ELR (cell line): ENCODE results near the gene PPP1R3D.
A peak's percentile ranks its signal among the peaks of the same experiment; 100 is the strongest.

Experiments used
- DNase-seq: peaks from one replicate; pipeline ENCODE4 v3.0.0-alpha.2; 2015; ENCODE audit warnings: low read depth

The PPP1R3D gene

DNA sequence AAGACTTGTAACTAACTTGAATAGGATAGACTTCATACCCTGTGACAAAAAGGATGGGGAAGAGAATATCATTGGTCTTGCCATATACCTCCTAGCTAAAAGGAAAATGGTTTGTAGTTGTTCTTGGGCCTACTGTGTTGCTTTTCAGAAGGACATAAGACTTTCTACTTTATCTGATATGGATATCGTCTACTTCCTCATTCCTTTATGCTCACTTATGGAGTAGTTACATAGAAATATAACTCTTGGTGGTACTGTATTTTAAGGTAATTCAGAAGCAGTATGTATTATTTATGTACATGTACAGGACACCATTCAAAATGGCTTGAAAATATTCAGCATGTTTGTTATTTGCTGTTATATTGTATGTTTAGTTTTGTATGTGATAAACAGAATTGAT, 8.1 kb upstream of the PPP1R3D start:
- no peak for DNase-seq

DNA sequence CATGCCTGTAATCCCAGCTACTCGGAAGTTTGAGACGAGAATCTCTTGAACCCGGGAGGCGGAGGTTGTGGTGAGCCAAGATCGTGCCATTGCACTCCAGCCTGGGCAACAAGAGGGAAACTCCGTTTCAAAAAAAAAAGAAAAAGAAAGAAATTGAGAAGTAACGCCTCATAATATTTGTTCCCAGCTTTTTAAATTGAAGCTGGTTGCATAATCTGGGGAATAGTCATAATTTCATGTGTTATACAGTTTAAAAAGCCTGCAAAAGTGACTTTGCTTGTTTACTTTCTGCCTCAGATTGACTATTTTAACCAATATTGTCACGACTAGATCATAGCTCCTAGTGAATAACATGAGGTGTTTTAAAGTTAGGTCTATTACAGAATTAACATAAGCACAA, 7.3 kb upstream of the PPP1R3D start:
- DNase-seq = no peak

DNA sequence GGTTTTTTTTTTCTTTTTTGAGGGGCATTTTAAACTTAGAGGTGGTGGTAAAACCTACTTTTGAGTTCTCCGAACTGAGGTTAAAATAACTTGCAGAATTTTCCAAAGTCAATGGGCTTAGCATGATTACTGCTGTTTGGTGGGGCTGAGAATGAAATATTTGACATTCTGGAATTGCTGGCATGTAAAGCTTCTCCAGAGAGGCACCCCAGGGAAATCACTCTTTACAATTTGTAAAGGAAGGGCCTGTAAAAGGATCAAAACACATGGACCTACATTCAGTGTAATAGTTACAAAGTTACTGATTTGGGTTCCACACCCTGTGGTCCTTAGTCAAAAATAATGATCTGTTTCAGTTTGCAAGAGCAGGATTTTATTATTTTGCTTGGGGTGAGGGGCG, 5.6 kb upstream of the PPP1R3D start:
- DNase-seq = no peak

DNA sequence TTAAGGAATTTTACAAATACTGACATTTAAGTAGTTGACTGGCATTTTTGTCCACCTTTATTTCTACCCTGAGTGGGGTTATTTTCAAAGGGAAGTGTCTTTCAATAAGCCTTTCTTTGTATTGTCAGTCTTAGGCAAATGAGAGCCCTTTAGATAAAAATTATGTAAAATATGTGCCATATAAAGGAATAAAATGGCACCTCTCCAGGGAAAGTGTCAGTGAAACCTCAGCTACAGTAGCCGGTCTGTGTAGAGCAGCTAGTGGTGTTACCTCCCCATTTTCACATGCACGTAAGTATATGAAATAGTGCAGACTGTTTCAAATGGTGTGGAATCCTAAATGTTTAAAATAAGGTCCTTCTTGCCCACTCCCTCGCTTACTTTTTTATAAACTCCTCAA, 5.1 kb upstream of the PPP1R3D start:
- no peak for DNase-seq

DNA sequence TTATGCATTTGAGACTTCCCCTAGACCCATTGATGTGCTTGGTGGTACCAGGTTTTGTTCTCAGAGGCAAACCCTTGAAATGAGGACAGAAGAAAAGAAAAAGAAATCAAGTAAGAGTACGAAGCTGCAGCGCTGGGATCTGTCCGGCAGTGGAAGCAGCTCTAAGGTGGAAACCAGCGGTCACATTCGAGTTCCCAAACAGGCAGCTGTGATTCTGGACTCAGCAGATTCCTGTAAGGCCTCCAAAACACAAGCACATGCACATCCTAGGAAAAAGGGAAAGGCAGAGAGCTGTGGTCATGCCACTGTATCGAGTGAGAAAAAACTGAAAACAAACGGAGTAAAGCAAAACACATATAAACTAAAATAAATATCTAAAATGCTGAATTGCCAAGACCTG, 4.6 kb upstream of the PPP1R3D start:
- no peak for DNase-seq

DNA sequence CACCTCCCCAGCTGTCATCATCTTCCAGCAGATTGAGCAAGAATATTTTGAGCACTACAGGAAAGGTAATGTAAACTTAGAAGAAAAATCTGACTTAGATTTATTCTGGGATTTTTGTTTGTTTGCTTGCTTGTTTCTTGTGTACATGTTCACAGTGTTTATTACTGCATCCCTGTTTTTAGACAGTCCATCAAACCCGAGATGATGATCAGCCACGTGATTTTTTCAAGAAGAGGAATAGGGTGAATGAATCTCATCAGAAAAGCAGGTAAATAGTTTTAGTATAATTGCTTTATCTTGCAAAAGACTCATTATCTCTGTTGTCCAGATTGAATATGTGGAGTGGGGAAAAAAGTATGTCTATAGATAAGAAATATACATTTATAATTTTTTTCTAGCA, 2.1 kb upstream of the PPP1R3D start:
- DNase-seq = no peak

DNA sequence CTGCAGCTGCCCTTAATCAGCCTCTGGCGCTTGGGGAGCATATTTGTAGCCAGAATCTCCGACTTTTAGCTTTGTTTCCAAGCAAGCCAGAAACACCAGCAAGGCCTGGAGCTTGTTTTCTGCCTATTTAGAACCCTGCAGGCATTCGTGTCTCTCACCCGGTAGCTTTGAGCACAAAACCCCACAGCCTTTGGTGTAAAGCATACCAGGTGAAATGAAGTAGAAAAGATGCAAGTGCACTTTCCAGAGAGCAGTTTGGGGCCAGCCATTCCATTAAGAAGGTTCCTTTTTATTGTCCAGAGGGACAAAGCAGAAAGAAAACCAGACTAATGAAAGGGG, 820 bp upstream of the PPP1R3D start:
- DNase-seq = no peak

DNA sequence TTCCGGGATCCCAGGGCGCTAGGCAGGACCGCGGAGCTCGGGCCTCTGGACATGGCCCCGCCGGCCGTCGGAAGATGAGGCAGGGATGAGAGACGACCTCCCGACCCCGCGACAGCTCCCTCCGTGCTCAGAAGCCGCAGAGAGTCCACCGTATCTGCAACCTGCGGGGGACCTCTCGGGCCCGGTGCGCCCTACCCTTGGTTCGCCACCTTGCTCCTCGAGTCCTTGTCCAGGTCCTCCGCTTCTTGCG, 301 bp downstream of the PPP1R3D start:
- peak; percentile 53 for DNase-seq

DNA sequence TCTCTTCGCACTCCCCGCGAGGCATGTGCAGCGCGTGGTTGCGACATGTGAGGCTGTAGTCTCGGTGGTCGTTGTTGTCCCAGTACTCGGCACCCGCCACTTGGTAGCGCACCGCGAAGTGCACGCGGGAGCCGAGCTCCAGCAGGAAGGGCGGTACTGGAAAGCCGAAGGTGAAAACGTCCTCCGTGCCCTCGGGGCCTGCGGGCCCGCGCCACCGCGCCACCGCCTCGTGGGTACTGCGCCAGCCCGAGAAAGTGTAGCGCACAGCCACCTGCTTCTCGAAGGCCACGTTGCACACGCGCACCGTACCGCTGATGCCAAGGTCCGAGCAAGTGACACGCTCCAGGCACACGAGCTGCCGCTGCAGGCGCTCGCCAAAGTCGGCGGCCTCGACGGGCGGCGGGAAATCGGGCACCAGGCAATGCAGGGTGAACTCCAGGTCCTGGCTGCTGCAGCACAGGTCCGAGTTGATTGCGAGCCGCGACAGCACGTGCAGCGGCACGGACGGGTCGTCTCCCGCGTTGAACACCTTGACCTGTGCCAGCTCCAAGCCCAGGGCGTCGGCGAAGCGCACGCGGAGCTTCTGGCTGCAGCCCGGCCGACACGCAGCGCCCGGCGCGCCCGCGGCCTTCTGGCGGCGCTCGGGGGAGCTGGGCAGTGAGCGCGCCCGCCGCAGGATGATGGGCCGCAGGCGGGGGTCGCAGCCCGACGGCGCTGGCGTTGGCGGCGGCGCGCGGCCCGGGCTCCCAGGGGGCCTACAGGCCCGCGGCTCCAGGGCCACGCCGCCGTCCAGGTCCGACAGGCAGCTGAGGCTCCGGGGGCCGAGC, 840 bp downstream of the PPP1R3D start:
- DNase-seq = no peak

DNA sequence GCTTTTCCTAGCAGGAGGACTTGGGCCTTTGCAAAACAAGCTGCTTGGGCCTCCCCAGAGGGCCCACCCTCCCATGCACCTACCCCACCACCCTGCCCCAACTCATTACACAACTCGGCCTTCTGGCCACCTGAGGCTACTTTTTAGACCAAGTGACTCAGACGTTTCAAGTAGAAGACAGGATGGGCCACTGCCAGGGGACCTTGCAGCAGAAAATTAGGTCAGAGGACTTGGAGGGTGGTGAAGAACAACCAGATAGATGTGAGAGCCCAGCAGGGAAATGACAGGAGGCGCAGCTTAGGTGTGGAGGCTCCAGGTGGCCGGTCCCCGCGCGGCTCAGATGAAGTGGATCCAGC, 1.4 kb downstream of the PPP1R3D start:
- DNase-seq = peak; percentile 60

DNA sequence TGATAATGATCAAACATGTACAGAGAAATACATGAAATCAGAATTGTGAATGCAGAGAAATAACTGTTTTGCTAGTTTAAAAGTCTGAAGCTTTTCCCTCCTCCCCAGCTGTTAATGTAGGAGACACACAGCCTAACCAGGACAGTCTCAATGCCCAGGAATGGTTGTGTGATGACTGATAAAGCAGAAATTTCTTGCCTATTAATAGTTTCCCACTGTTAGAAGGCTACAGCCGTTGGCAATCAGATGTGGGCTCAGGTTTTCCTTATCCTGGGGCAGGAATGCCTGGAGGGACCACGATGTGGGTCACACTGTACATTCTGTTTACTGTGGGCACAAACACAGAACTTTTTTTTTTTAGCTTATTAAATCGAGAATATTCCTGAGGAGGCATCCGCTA, 1.9 kb downstream of the PPP1R3D start:
- DNase-seq = peak; percentile 78

DNA sequence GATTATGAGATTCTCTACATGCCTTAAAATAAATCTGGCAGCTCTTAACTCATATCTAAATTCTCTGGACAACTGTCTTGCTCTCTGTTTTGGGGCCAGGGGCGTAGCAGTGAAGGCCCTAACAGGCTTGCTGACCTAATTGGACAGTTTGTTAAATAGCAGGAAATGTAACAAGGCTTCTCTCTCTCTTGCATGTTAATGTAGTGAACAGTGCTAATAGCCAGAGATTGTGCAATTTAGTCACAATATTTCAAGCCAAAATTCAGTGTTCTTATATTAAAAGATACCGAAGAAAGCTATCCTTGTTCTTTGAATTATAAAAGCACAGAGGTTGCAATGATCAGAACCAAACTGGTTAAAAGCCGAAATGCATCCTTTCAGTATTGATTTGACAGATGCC, 3.0 kb downstream of the PPP1R3D start:
- no peak for DNase-seq

DNA sequence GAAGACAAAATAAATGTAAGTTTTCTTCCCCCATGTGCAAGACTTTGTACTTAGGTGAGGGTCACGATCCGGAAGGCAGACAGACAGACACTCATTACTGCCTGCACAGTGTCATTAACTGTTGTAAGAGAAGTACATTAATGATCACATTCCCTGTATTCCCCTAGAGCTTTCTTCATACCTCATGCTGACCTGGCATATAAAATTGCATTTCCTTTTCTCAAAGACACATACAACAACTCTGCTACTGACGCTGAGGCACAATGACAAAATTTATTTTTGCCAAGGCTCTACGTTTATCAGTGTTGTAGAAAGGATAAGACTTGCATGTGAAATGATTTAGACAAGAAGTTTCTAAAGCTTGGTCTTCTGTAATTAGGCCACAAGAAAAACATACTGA, 3.7 kb downstream of the PPP1R3D start:
- DNase-seq = no peak

DNA sequence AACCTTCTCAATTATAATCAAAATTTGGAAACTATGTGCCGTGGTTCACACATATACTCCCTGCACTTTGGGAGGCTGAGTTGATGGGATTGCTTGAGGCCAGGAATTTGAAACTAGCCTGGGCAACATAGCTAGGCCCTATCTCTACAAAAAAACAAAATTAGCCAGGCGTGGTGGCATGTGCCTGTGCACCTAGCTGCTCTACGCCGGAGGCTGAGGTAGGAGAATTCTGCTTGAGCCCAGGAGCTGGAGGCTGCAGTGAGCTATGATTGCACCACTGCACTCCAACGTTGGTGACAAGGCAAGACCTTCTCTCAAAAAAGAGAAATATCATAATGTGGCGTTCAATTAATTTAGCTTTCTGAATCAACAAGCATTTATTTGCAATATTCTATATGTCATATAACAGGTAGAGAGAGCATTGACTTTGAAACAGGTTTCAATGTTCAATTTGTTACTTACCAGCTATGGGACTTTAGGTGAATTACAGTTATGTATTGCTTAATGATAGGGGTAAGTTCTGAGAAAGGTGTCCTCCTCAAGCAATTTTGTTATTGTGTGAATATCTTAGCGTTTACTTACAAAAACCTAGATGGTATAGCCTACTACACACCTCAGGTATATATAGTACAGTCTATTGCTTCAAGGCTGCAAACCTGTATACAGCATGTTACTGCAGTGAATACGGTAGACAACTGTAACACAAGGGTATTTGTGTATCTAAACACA, 4.5 kb downstream of the PPP1R3D start:
- no peak for DNase-seq

DNA sequence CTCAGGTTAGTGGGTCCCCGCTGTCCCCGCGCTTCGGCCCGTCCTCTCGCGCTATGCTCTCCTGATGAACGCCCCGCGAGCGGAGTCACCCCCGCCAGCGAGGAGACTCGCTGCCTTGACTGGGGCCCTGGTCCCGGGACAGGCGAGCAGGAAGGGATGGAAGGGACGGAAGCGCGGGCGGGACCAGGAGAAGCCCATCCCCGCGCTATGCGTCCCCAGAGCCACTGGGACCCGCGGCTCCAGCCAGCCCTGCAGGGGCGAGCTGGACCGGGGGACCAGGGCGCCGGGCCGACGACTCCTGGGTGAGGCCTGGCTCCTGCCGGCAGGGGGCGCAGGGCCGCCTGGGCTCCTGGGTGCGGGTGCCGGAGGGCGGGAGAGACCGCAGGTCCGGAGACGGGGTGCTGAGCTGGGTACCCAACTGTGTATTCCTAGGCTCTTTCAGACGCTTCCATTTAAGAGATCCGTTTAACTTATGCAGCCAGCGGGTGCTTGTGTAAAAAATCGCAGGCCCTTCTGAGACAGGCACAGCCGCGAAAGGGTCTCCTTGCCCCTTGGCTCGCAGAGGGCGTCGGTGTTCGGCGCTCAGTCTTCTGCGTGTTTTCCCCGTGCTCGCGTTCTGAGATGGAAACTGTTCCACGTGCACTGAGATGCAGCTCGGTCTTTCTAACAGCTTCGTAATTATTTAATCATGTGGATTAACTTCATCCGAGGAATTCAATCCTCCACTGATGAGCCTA, 6.1 kb downstream of the PPP1R3D start:
- DNase-seq = peak; percentile 76

DNA sequence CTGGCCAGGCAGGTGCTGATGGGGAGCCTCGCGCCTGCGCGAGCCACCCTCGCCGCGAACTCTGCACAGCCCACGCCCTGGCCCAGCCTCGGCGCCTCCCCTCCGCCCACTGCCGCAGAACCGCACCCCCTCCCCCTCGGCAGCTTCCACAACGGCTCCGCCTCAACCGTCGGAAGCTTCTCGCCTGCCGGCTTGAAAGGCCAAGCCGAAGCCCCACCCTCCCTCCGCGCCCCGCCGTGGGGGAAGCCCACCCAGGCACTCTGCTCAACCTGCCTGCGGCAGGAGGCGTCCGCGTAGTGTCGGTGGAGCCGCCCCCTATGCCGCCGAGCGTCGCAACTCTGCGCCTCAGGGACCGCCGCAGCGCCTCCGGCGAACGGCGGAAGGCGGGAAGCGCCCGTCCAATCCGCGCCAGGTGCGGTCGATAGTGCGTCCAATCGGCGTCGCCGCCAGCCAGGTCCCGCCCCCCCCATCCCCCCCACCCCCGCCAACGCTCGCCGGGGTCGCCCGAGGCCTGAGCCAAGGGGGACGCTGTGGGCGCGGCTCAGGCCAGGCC, 6.7 kb downstream of the PPP1R3D start, which contains the start of gene SYCP2:
Gene SYCP2 (minus strand): TSS at position 342 of the 553 bp plus-strand sequence. CDS start 11,224 bp downstream, outside the sequence.
- no peak for DNase-seq

DNA sequence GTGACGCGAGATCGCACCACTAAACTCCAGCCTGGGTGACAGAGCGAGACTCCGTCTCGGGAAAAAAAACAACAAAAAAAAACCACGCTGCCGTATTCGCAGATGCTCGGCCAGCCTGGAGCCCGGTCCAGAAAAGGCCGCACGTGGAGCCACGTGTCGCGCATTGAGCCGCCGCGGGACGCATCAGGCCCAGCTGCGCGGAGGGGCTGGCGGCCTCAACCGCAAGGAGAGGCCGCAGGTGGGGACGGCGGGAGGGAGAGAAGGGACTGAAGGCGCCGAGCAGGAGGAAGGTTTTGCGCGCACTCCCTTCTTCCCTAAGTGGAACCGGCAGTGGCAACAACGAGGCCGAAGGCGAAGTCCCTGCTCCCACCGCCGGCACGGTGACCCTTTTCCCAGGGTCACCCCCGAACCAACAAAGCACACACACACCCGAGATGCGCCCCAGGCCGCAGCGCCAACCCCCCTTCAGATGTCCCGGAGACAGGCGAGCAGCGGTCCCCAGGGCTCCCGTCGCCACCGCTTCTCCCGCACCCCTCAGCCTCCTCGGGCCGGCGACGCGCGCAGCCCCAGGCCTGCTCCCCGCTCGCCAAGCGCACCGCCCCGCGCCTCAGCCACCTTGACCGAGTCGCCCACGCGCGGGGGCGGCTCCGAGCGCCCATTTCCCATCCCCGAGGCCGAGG, 7.3 kb downstream of the PPP1R3D start:
- DNase-seq = no peak

DNA sequence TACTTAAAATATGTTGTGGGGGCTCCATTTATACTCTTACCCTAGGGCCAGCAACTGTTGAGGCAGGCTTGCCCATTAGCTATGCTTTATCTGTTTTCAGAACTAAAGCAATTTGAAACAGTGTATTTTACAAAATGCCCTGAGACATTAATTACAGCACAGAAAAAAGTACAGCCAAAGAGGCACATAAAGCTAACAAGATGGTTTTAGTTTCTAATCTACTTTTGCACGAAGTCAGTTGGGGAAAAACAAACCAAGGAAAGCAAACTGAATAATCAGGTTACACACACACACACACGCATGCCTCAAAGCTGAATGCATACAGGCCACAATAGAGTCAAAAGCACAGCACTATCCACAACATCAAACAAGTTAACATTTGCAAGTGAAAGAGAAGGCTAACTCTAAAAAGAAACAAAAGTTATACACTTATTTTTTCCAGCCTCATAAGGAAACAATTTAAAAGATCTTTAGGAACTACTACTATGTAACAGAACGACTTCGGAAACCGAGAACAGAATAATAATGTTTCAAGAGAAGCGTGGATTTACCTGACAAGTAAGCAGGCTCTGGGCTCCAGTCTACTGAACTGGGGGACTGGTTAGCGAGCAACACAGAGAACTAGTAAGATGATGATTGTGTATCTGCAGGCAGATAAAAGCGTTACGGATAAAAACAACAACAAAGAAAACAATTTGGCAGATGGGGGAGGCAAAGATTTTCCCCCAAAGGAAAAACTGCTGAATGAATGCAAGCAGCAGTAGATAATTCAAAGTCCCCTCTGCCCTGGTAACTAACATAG, 8.4 kb downstream of the PPP1R3D start:
- DNase-seq = no peak

DNA sequence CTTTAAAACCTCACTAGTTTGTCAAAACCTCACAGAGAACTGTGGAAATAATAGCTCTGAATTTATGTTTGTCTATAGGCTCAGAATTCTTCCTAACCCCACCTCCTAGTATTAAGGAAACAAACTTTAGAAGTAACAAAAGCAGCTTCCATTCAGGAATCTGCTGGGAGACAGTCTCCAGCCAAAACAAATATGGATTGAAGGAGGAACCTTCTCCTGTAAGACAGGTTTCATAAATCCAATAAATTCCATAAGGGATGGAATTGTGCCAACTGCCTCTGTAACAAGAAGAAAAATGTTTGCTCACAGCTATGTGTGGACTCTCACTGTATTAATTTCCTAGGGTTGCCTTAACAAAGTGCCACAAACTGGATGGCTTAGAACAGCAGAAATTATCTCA, 14.2 kb downstream of the PPP1R3D start:
- no peak for DNase-seq

DNA sequence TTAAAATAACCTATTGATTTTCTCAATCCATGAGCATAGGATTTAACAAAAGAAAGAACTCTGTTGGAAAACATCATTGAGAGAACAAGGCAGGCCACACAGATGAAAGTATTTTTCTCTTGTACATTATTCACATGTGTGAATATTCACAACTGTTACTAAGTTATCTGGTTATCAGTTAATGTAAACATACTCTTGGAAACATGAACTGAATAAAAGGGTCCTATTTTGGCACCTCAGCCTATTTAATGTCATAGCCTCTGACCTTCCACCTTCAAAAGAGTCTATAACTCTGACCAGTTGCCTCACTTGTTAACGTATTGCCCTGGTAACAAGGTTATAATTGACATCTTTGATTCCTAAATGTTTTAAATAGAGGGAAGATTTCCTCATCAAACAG, 14.7 kb downstream of the PPP1R3D start:
- DNase-seq = no peak

DNA sequence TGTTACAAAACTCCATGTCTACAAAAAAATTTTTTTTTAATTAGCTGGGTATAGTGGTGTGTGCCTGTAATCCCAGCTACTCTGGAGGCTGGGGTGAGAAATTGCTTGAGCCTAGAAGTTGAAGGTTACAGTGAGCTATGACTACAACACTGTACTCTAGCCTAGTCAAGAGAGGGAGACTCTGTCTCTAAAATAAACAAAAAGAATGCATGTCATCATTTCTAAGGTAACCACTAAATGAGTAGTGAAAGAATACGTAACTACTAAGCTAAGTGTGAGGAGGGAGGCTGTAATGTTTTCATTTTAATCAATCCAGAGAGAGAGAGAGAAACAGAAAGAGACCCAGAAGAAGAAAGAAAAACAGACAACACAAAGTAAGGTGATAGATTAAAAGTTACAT, 16.6 kb downstream of the PPP1R3D start:
- no peak for DNase-seq

DNA sequence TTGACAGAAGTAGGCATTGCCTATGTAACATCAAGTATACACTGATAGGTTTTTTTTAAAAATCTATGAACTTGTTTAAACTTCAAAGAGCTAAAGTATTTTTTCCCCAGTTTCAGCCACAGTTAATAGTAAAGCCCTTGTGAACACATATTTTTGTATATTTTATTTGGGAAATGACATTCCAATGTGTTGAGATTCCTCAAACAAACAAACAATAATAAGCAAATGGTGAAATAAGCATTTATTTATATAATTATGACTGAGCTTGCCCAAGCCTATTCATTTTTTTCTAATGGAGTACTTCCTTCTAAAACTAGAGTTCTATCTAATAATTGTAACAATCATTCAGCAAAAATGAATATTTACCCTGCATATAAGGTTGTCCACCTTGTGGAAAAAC, 19.2 kb downstream of the PPP1R3D start:
- peak; percentile 25 for DNase-seq
